Fibroblast of the aortic adventitia (primary cell): ENCODE measurements around the gene ANKS1A. TPM values are rescaled to one million over a fixed set of nuclear protein-coding genes. Genes with fewer than 3 reads are reported as not detected.
"Not testable (repeated sequence)": the region's sequence is repeated elsewhere in the genome, so short reads cannot be mapped to it uniquely, and the experiment has no call there.

ENCODE experiments used
- DNase-seq: peaks from one replicate; pipeline ENCODE4 v3.0.0-alpha.2; 2010; ENCODE audit warnings: low read depth
- H3K4me3 ChIP-seq: 2 replicates; pipeline ENCODE4 v1.5.1; 2011; ENCODE audit warnings: low read depth, mild to moderate bottlenecking, control low read depth, low read length, moderate library complexity
- CTCF ChIP-seq: IDR thresholded peaks from 2 replicates; pipeline ENCODE4 v1.5.1; 2011; ENCODE audit warnings: mild to moderate bottlenecking, low read length, control low read depth, inconsistent platforms; ENCODE audit not compliant: insufficient read depth
- total RNA-seq: library from RNA; depleted of rRNA; stranded (reverse); fragments of >200 nt; gene quantifications from 2 replicates; pipeline ENCODE4 v1.2.3, GENCODE V29; 2012; ENCODE audit warnings: low replicate concordance

ANKS1A gene
- total RNA-seq, 1 donor: 7.6 TPM

DNA sequence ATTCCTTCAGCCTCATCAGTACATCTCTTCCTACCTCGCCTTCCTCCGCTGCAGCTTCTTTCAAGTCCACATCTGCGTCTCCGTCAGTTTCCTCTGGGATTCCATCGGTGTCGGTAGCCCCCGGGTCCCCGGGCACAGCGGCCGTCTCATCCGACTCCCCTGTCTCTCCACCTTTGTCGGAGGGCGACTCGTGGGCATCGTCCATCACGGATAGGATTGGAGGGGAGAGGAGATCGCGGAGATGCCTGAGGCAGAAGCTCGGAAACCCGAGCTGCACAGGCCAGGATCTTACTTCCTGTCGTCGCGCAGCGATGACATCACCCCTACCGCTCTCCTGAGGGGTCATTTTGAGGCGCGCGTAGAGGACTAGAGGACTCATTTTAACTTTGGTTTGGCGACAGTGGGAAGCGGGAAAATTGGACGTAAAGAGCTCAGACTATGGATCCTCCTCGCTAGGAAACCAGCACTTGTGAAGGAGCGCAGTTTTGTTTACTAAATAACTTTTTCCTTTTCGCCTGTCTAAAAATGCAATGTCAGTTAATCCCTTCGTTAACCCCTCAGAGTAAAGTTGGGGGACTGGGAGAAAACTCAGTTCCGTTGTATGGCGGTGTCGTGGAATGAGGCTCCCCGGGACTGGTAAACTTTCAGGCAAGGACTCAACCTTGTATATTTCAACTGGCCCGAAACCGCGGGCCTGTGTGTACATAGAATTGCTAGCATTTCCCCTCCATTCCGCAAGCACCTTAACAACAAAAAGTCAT is 1.1 kb upstream of the ANKS1A start, which contains the start of gene TAF11:
Gene TAF11 (minus strand): TSS at position 290 of the 761 bp plus-strand sequence. CDS start 85 bp downstream, at position 205.
- peak within 1 kb of the TSS; percentile 91 for H3K4me3 ChIP-seq
- DNase-seq: peak; percentile 94
- TF ChIP-seq CTCF: no peak

GRCh38 chr6:34888514-34888856 is 570 bp upstream of the ANKS1A start:
- TF ChIP-seq CTCF: no peak
- H3K4me3 ChIP-seq: peak overlapping the region; percentile 91
- DNase-seq: no peak

DNA sequence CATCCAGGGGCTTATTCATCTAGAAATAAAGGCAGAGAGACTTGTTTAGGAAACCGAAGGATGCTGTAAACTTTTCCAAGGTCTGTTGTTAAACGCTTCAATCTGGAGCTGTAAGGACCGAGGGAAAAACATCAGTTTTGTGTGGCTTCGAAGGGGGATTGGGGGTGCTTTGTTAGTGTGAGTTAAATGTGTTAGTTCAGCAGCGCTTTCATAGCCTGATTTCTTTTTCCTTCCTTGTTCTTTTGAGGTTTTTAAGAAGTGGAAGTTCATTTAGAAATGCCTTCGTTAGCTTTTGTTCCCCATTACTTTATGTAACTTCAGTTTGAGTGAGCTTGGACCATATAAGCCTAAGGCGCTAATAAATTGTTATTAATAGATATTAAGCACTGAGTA is 1.5 kb downstream of the ANKS1A start:
- DNase-seq: no peak
- no peak for TF ChIP-seq CTCF
- peak overlapping the region; percentile 91 for H3K4me3 ChIP-seq

GRCh38 chr6:34891296-34891695 is 2.2 kb downstream of the ANKS1A start:
- no peak for TF ChIP-seq CTCF
- H3K4me3 ChIP-seq: no peak overlapping the region
- no peak for DNase-seq

DNA sequence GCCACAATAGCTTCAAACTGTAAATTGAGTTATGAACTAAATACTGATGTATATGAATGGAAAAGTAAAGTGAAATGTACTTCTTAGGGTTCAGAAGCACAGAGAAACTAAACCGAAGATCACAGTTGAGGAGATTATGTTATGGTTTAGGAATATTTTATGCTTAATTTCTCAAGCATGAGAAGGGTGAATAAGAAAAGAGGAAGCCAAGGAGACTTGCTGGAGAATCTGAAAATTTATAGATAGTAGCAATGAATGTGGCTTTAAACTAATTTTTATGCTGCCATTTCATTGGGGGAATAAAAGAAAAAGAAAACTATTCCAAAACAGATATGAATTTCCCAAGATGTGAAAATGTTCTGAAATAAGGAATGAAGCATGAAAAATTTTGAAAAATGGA is 5.6 kb downstream of the ANKS1A start:
- TF ChIP-seq CTCF: no peak
- DNase-seq: no peak
- H3K4me3 ChIP-seq: no peak overlapping the region

DNA sequence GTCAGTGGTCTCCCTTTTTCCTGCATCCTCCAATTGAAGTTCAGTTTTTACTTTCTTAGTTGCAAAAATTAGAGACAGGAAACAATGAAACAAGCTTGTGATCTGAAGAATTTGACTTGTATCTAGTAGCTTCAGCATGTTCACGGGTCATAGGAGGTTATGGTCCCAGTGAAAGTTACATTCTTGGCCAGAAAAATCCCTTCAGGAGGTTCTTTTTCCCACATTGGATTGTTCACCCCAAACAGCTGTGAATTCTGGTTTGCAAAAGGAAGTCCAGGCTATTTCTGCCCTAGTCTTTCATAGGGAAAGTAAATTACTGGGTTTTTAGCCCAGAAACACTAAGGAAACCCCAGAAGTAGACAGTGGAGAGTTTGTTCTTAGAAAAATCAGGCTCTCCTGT is 8.1 kb downstream of the ANKS1A start:
- TF ChIP-seq CTCF: no peak
- H3K4me3 ChIP-seq: no peak overlapping the region
- no peak for DNase-seq

DNA sequence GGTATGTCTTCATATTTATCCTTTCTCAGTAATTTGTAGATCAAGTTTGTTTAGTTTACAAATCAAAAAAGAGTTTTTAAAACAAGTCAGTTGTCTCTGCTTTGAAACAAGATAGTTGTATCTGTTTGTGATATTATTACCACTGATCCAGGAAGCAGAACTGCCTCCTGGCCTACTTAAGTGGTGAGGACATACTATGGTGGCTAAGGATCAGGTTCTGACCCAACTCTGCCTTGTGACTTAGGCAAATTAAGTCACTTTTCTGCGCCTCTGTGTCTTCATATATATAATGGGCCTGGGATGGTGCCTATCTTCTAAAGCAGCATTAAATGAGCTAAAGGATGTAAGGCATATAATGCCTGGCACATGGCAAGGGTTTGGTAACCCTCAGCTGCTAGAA is 8.7 kb downstream of the ANKS1A start:
- no peak overlapping the region for H3K4me3 ChIP-seq
- DNase-seq: no peak
- no peak for TF ChIP-seq CTCF

DNA sequence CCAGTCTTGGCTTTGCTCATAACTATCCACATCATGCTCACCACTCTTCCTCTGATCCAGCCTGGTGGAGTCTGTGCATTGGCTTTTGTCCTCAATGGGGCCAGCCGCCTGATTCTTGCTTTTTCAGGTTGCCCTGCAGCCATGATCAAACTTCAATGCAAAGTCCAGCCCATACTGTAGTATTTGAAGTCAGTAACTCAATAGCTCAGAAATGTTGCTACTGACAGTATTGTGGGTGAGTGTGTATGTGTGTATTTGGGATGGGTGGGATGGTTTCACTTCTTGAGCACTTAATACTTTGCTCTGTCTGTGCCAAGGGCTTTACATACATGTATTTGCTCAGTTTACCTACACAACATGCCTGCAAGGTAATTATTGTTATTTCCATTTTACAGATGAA is 10.7 kb downstream of the ANKS1A start:
- not testable (repeated sequence) for DNase-seq, H3K4me3 ChIP-seq
